HepG2 (cell line): ENCODE results near the gene CFAP97. TPM values are rescaled to one million over a fixed set of nuclear protein-coding genes. Genes with fewer than 3 reads are reported as not detected.

Experiments
- ARNT ChIP-seq: fragments of 450-650 bp; IDR thresholded peaks from 2 replicates; pipeline ENCODE4 v1.6.1; 2017
- ATF6 ChIP-seq: sonication (generic); formaldehyde crosslinking; conservative IDR thresholded peaks from 2 replicates; pipeline ENCODE4 v1.4.0; 2020; ENCODE audit warnings: missing genetic modification reagents
- CCDC6 ChIP-seq: sonication (generic); formaldehyde crosslinking; IDR thresholded peaks from 2 replicates; pipeline ENCODE4 v1.8.1; 2022; ENCODE audit warnings: mild to moderate bottlenecking, missing genetic modification reagents, moderate library complexity
- CHCHD3 ChIP-seq: sonication (generic); formaldehyde crosslinking; IDR thresholded peaks from 2 replicates; pipeline ENCODE4 v1.8.0; 2022; ENCODE audit warnings: mild to moderate bottlenecking, missing genetic modification reagents, moderate library complexity
- FOXO4 ChIP-seq: sonication (generic); formaldehyde crosslinking; conservative IDR thresholded peaks from 2 replicates; pipeline ENCODE4 v1.8.1; 2023; ENCODE audit warnings: missing genetic modification reagents
- GPN1 ChIP-seq: sonication (generic); formaldehyde crosslinking; IDR thresholded peaks from 2 replicates; pipeline ENCODE4 v1.5.1; 2020; ENCODE audit warnings: missing genetic modification reagents, borderline replicate concordance
- GTF3A ChIP-seq: sonication (generic); formaldehyde crosslinking; conservative IDR thresholded peaks from 2 replicates; pipeline ENCODE4 v1.4.0; 2020; ENCODE audit warnings: mild to moderate bottlenecking, missing genetic modification reagents
- IKZF5 ChIP-seq: IDR thresholded peaks from 2 replicates; pipeline ENCODE4 v1.6.1; 2018; ENCODE audit warnings: missing genetic modification reagents, mild to moderate bottlenecking, missing compliant biosample characterization
- KDM2A ChIP-seq: sonication (generic); formaldehyde crosslinking; IDR thresholded peaks from 2 replicates; pipeline ENCODE4 v1.4.0; 2020; ENCODE audit warnings: low read depth, missing genetic modification reagents, borderline replicate concordance
- KDM3A ChIP-seq: IDR thresholded peaks from 2 replicates; pipeline ENCODE4 v1.6.1; 2018; ENCODE audit warnings: low read depth, missing compliant biosample characterization
- PAXIP1 ChIP-seq: sonication (generic); formaldehyde crosslinking; conservative IDR thresholded peaks from 2 replicates; pipeline ENCODE4 v1.4.0; 2020; ENCODE audit warnings: mild to moderate bottlenecking, missing genetic modification reagents, moderate library complexity
- RBFOX2 ChIP-seq: fragments of 200-400 bp; formaldehyde crosslinking; IDR thresholded peaks from 2 replicates; pipeline ENCODE4 v1.6.1; 2017; ENCODE audit warnings: low read depth, mild to moderate bottlenecking, low read length
- THAP9 ChIP-seq: sonication (generic); formaldehyde crosslinking; IDR thresholded peaks from 2 replicates; pipeline ENCODE4; 2020; ENCODE audit warnings: missing genetic modification reagents, mild to moderate bottlenecking, borderline replicate concordance
- ZBTB20 ChIP-seq: sonication (generic); formaldehyde crosslinking; IDR thresholded peaks from 2 replicates; pipeline ENCODE4 v1.8.1; 2023; ENCODE audit warnings: missing genetic modification reagents, low read depth, mild to moderate bottlenecking, borderline replicate concordance
- ZFP90 ChIP-seq: sonication (generic); formaldehyde crosslinking; IDR thresholded peaks from 2 replicates; pipeline ENCODE4 v1.8.0; 2022; ENCODE audit warnings: missing genetic modification reagents, mild to moderate bottlenecking, inconsistent platforms, borderline replicate concordance
- ZNF564 ChIP-seq: sonication (generic); formaldehyde crosslinking; IDR thresholded peaks from 2 replicates; pipeline ENCODE4 v1.8.1; 2023; ENCODE audit warnings: mild to moderate bottlenecking, missing genetic modification reagents
- ZNF672 ChIP-seq: sonication (generic); formaldehyde crosslinking; IDR thresholded peaks from 2 replicates; pipeline ENCODE4 v1.8.1; 2022; ENCODE audit warnings: missing genetic modification reagents
- polyA plus RNA-seq, 8 experiments: library from polyadenylated mRNA; depleted of rRNA in 3 of 8; stranded (reverse) in 7 of 8; unstranded in 1 of 8; fragments of >200 nt; fragmentation: Illumina TruSeq in 4 of 8; extraction: Trizol in 4 of 8; gene quantifications; 2 replicates each; pipeline versions ENCODE4 v1.2.1 to v1.2.3, GENCODE V29; 2011 to 2016; ENCODE audit warnings: low read depth in 4 of 8, missing spikeins in 1 of 8, mixed read lengths in 1 of 8; ENCODE audit not compliant: insufficient read depth in 1 of 8
- total RNA-seq, 5 experiments: library from RNA; depleted of rRNA; stranded (reverse); fragments of >200 nt; fragmentation: Illumina TruSeq; extraction: Trizol; gene quantifications; 2 replicates each; pipeline ENCODE4 v1.2.3, GENCODE V29; 2016; ENCODE audit warnings: low read depth in 1 of 5

The CFAP97 gene
- total and polyA plus RNA-seq, 2 of the 13 experiments (the other 11 are each of a cell fraction or from before 2014, with no cell fraction given) = 32.1 to 44.4 TPM

GRCh38 chr4:185209031-185209851 is 5.4 kb upstream of the CFAP97 start, which contains the start of gene SNX25 (continued):
- TF ChIP-seq ZNF564 (CRISPR knock-in tag) = 0 out of 2 replicates have a peak, but pooled peaks have one; percentile 20
- TF ChIP-seq ARNT = no peak
- no peak; the same call in 1 of the 2 replicates for TF ChIP-seq IKZF5
- TF ChIP-seq GTF3A (CRISPR knock-in tag) = no peak
- no peak; the same call in 1 of the 2 replicates for TF ChIP-seq KDM3A (CRISPR knock-in tag)
- TF ChIP-seq THAP9 (CRISPR knock-in tag) = no peak
- peak; percentile 71; the same call in 1 of the 2 replicates for TF ChIP-seq KDM2A
- no peak for TF ChIP-seq ZNF672 (CRISPR knock-in tag)
- TF ChIP-seq CCDC6 (CRISPR knock-in tag) = peak; percentile 68; the same call in 1 of the 2 replicates
- no peak for TF ChIP-seq FOXO4
- no peak for TF ChIP-seq ATF6 (CRISPR knock-in tag)
- TF ChIP-seq RBFOX2 = peak; percentile 75
- no peak for TF ChIP-seq CHCHD3 (CRISPR knock-in tag)
- TF ChIP-seq ZFP90 (CRISPR knock-in tag) = no peak
- no peak for TF ChIP-seq GPN1 (CRISPR knock-in tag)
- TF ChIP-seq ZBTB20 (CRISPR knock-in tag) = no peak
- TF ChIP-seq PAXIP1 (CRISPR knock-in tag) = 0 out of 2 replicates have a peak, but pooled peaks have one; percentile 28
